Type B pancreatic cell (in vitro differentiated cells): ENCODE measurements around the gene SSRP1. TPM values are rescaled to one million over a fixed set of nuclear protein-coding genes. Genes with fewer than 3 reads are reported as not detected.

Source experiments
- DNase-seq: peaks from one replicate; pipeline ENCODE4 v3.0.0; 2021; ENCODE audit warnings: mixed read lengths; ENCODE audit not compliant: unreplicated experiment; ENCODE audit errors: extremely low spot score
- H3K27ac Mint-ChIP-seq: 2 replicates; pipeline ENCODE4 v1.8.0; 2021; ENCODE audit warnings: mild to moderate bottlenecking, mixed read lengths
- H3K27me3 Mint-ChIP-seq: 2 replicates; pipeline ENCODE4 v1.8.0; 2021; ENCODE audit warnings: mixed read lengths
- H3K36me3 Mint-ChIP-seq: 2 replicates; pipeline ENCODE4 v1.8.0; 2021; ENCODE audit warnings: mixed read lengths
- H3K4me1 Mint-ChIP-seq: one replicate; pipeline ENCODE4 v1.8.0; 2021; ENCODE audit warnings: mixed read lengths; ENCODE audit not compliant: unreplicated experiment
- H3K4me3 Mint-ChIP-seq: 2 replicates; pipeline ENCODE4 v1.8.0; 2021; ENCODE audit warnings: mild to moderate bottlenecking, mixed read lengths
- H3K9me3 Mint-ChIP-seq: 2 replicates; pipeline ENCODE4 v1.8.0; 2021; ENCODE audit warnings: mixed read lengths
- CTCF ChIP-seq: fragments of 200-600 bp; sonication (generic); conservative IDR thresholded peaks from 2 replicates; pipeline ENCODE4 v1.5.0; 2021; ENCODE audit warnings: antibody characterized with exemption, mild to moderate bottlenecking
- total RNA-seq: library from RNA; stranded (reverse); gene quantifications from 2 replicates; pipeline ENCODE4 v1.2.1, GENCODE V29; 2021; ENCODE audit warnings: low replicate concordance

SSRP1 gene
- total RNA-seq, 1 donor from 2014 or later, result 164 TPM

DNA sequence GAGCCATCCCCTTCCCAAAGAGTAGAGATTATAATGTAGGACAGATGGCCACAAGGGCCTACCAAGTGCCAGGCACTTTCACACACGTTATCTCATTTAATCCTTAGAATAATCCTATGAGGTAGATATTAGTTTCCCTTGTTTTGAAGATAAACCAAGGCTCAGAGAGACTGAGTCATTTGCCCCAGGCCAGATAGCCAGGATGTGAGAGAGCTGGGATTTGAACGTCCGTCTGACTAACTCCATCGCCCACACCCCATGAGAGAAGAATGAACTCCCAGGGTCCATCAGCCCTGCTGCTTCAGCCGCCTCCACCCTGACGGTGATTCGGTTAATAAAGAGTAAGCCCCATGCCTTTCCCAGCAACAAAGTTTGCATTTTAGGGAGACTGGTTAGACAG, 34.6 kb upstream of the SSRP1 start:
- Mint-ChIP-seq H3K27ac (no peak overlapping the region), H3K4me1 (no peaks in the 10 kb centered on the region), H3K9me3 (no peaks in the 10 kb centered on the region), H3K4me3 (no peak overlapping the region), H3K27me3 (peaks cover 13% of the 10 kb centered on the region), H3K36me3 (no peaks in the 10 kb centered on the region)
- TF ChIP-seq CTCF, result no peak
- no peak for DNase-seq

DNA sequence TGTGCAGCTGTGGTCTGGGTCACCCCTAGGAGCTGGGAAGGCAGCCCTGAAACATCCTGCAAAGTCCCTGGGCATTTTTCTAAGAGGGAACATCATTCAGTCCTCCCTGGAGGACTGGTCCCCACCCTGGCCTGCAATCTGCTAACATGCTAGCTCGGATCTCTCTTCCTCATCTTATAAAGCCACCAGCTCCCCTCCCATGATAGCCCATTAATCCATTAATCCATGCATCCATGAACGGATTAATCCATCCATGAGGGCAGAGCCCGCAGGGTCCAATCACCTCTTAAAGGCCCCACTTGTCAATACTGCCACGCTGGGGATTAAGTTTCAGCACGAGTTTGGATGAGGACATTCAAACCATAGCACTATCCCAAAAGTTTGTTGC, 33.1 kb upstream of the SSRP1 start:
- no peak overlapping the region for H3K4me3 Mint-ChIP-seq
- no peak for DNase-seq
- peaks cover 18% of the 10 kb centered on the region for H3K27me3 Mint-ChIP-seq
- no peaks in the 10 kb centered on the region for H3K4me1 Mint-ChIP-seq
- no peaks in the 10 kb centered on the region for H3K36me3 Mint-ChIP-seq
- H3K27ac Mint-ChIP-seq, result no peak overlapping the region
- H3K9me3 Mint-ChIP-seq, result no peaks in the 10 kb centered on the region
- no peak for TF ChIP-seq CTCF

GRCh38 chr11:57368106-57368844, 32.6 kb upstream of the SSRP1 start:
- no peak overlapping the region for H3K27ac Mint-ChIP-seq

GRCh38 chr11:57364851-57365660, 29.4 kb upstream of the SSRP1 start:
- no peaks in the 10 kb centered on the region for H3K36me3 Mint-ChIP-seq
- H3K27ac Mint-ChIP-seq, result no peak overlapping the region
- TF ChIP-seq CTCF, result no peak
- no peak overlapping the region for H3K4me3 Mint-ChIP-seq
- peaks cover 2% of the 10 kb centered on the region for H3K4me1 Mint-ChIP-seq
- H3K27me3 Mint-ChIP-seq, result peaks cover 11% of the 10 kb centered on the region
- no peak for DNase-seq
- H3K9me3 Mint-ChIP-seq, result no peaks in the 10 kb centered on the region

More at GRCh38 chr11:57368106-57368844, 32.6 kb upstream of the SSRP1 start:
- H3K4me3 Mint-ChIP-seq, result no peak overlapping the region
- H3K36me3 Mint-ChIP-seq, result no peaks in the 10 kb centered on the region
- DNase-seq, result no peak
- TF ChIP-seq CTCF, result no peak
- H3K4me1 Mint-ChIP-seq, result no peaks in the 10 kb centered on the region
- H3K27me3 Mint-ChIP-seq, result peaks cover 17% of the 10 kb centered on the region
- no peaks in the 10 kb centered on the region for H3K9me3 Mint-ChIP-seq

- Mint-ChIP-seq H3K27ac (no peak overlapping the region), H3K36me3 (no peaks in the 10 kb centered on the region), H3K4me3 (no peak overlapping the region), H3K4me1 (peaks cover 14% of the 10 kb centered on the region), H3K27me3 (peaks cover 16% of the 10 kb centered on the region), H3K9me3 (no peaks in the 10 kb centered on the region)
- no peak for TF ChIP-seq CTCF
- no peak for DNase-seq
Measured at GRCh38 chr11:57363131-57364080, 27.7 kb upstream of the SSRP1 start.
